GM12878 (cell line): Measurements from ENCODE around the gene LMO2. TPM values are rescaled to one million over a fixed set of nuclear protein-coding genes. Genes with fewer than 3 reads are reported as not detected.

Experiments
- ATAC-seq: fragments of 200-7000 bp; cut with Tn5 transposase; 3 replicates; pipeline ENCODE4 v1.9.1; 2020; ENCODE audit warnings: mild to moderate bottlenecking, moderate library complexity
- BruUV-seq: library from RNA; stranded (reverse); fragments of 400-500 nt; replicated peaks from 2 replicates; lab custom pipeline; 2021; lab: Mats Ljungman, UMichigan
- CTCF ChIA-PET: fragments of 300-600 bp; sonication (Branson Sonifier 250); formaldehyde crosslinking; extraction: SDS; loops from one replicate; lab custom pipeline; 2021; ENCODE audit warnings: inconsistent platforms; lab: Yijun Ruan, JAX
- POLR2A ChIA-PET: fragments of 350-600 bp; formaldehyde crosslinking; extraction: SDS; loops from one replicate; lab custom pipeline; 2021; ENCODE audit warnings: inconsistent platforms; lab: Charles Lee
- RAD21 ChIA-PET: fragments of 300-600 bp; sonication (Branson Sonifier 250); formaldehyde crosslinking; loops from one replicate; lab custom pipeline; 2023; ENCODE audit warnings: antibody characterized with exemption; ENCODE audit not compliant: unreplicated experiment; lab: Charles Lee
- SMC1A ChIA-PET: fragments of 300-600 bp; sonication (Branson Sonifier 250); formaldehyde crosslinking; loops from one replicate; lab custom pipeline; 2023; ENCODE audit not compliant: unreplicated experiment, uncharacterized antibody; lab: Charles Lee
- DNase-seq: peaks from one replicate; pipeline ENCODE4 v3.0.0-alpha.2; 2011; ENCODE audit warnings: low read depth, low spot score
- FAIRE-seq: peaks from 3 replicates; lab custom pipeline; 2011; peaks lifted over from hg19 to GRCh38; lab: Jason Lieb, UNC
- H2AFZ ChIP-seq: 2 replicates; pipeline ENCODE4 v1.6.0; 2011; ENCODE audit warnings: low read depth, low read length, control low read depth; ENCODE audit not compliant: control insufficient read depth
- H3K27ac ChIP-seq: 2 replicates; pipeline ENCODE4 v1.5.1; 2011; ENCODE audit warnings: control low read depth; ENCODE audit not compliant: control insufficient read depth, insufficient read depth
- H3K27me3 ChIP-seq, 2 experiments: replicated peaks in 1 of 2; 2 replicates each; pipeline versions ENCODE4 v1.6.0 to v1.6.1; 2011; ENCODE audit warnings: low read length in 1 of 2; ENCODE audit not compliant: control insufficient read depth in 2 of 2, insufficient read depth in 2 of 2
- H3K36me3 ChIP-seq, 2 experiments: 2 replicates each; pipeline ENCODE4 v1.5.1; 2011; ENCODE audit warnings: low read length in 1 of 2; ENCODE audit not compliant: control insufficient read depth in 2 of 2, insufficient read depth in 2 of 2
- H3K4me1 ChIP-seq: 2 replicates; pipeline ENCODE4 v1.6.1; 2011; ENCODE audit warnings: mild to moderate bottlenecking, low read length, moderate library complexity, mixed read lengths; ENCODE audit not compliant: control insufficient read depth, insufficient read depth
- H3K4me2 ChIP-seq: 2 replicates; pipeline ENCODE4 v1.6.0; 2011; ENCODE audit warnings: control low read depth; ENCODE audit not compliant: control insufficient read depth, insufficient read depth
- H3K4me3 ChIP-seq: fragments of 200-600 bp; sonication (generic); 2 replicates; pipeline ENCODE4 v1.5.1; 2016
- H3K79me2 ChIP-seq: 2 replicates; pipeline ENCODE4 v1.6.0; 2011; ENCODE audit warnings: low read length; ENCODE audit not compliant: control insufficient read depth, insufficient read depth
- H3K9ac ChIP-seq: 2 replicates; pipeline ENCODE4 v1.8.0; 2011; ENCODE audit warnings: low read length, control low read depth, mixed read lengths; ENCODE audit not compliant: control insufficient read depth, insufficient read depth
- H3K9me3 ChIP-seq: replicated peaks from 3 replicates; pipeline ENCODE4 v1.5.1; 2011; ENCODE audit warnings: mild to moderate bottlenecking, low read length; ENCODE audit not compliant: control insufficient read depth, insufficient read depth
- H4K20me1 ChIP-seq: 2 replicates; pipeline ENCODE4 v1.6.0; 2011; ENCODE audit not compliant: control insufficient read depth, insufficient read depth
- CUX1 ChIP-seq: IDR thresholded peaks from 2 replicates; pipeline ENCODE4 v1.6.1; 2012; ENCODE audit warnings: improper control_type of control experiment, low read depth, low read length; ENCODE audit not compliant: insufficient replicate concordance
- MAX ChIP-seq: IDR thresholded peaks from 2 replicates; pipeline ENCODE4 v1.6.1; 2012; ENCODE audit warnings: low read depth, low read length, improper control_type of control experiment
- SUZ12 ChIP-seq: fragments of 200-600 bp; sonication (generic); IDR thresholded peaks from one replicate; pipeline ENCODE4 v1.6.1; 2018; ENCODE audit warnings: antibody characterized with exemption, mild to moderate bottlenecking; ENCODE audit not compliant: unreplicated experiment
- TAF1 ChIP-seq: IDR thresholded peaks from 2 replicates; pipeline ENCODE4 v1.6.1; 2011; ENCODE audit warnings: mild to moderate bottlenecking, low read depth, low read length, borderline replicate concordance
- WGBS: methylation state at CpG from one replicate; pipeline ENCODE4 v1.1.6; 2016; ENCODE audit warnings: low lambda C conversion rate; ENCODE audit not compliant: insufficient replicate concordance, insufficient coverage; ENCODE audit errors: missing lambda C conversion rate; 5-methylcytosine and 5-hydroxymethylcytosine counted together
- in situ Hi-C: fragments of 300-500 bp; cut with MboI; formaldehyde crosslinking; loops from 9 replicates; pipeline ENCODE4 v1.14.3; 2018; ENCODE audit warnings: mixed read lengths
- intact Hi-C: fragments of 100-400 bp; cut with micrococcal nuclease; formaldehyde crosslinking; loops from one replicate; pipeline ENCODE4 v1.14.2; 2022; ENCODE audit not compliant: unreplicated experiment
- polyA plus RNA-seq, 11 experiments: library from polyadenylated mRNA; depleted of rRNA in 4 of 11; unstranded in 6 of 11; stranded (reverse) in 5 of 11; fragments of >200 nt; fragmentation: Nextera tagmentation in 4 of 11; fragmentation: Illumina TruSeq in 1 of 11; extraction: Ambion mirVana in 4 of 11; extraction: Trizol in 1 of 11; gene quantifications; 1 replicate in 1 of 11; 2 replicates in 10 of 11; pipeline versions ENCODE4 v1.2.1 to v1.2.3, GENCODE V29; 2011 to 2016; ENCODE audit warnings: inconsistent platforms in 2 of 11, missing spikeins in 2 of 11, low read depth in 1 of 11
- total RNA-seq, 4 experiments: library from RNA; depleted of rRNA in 3 of 4; stranded (reverse); fragments of >200 nt in 3 of 4; fragmentation: Illumina TruSeq in 1 of 4; extraction: Trizol in 1 of 4; gene quantifications; 2 replicates each; pipeline versions ENCODE4 v1.2.1 to v1.2.3, GENCODE V29; 2013 to 2021

Gene LMO2
- total and polyA plus RNA-seq, 10 of the 15 experiments (the other 5 are each of a cell fraction or from before 2014, with no cell fraction given), result 0.29 to 1.9 (median 1.1) TPM; not detected in 1

- no TSS peak for BruUV-seq
- Histone ChIP-seq H3K4me3 (no peak overlapping the region), H4K20me1 (no peaks in the 10 kb centered on the region), H3K4me2 (no peak overlapping the region), H3K79me2 (no peaks in the 10 kb centered on the region), H3K27me3 (no peaks in the 10 kb centered on the region), H3K4me1 (peaks cover 17% of the 10 kb centered on the region), H3K27ac (no peak overlapping the region), H2AFZ (no peak overlapping the region), H3K9ac (no peak overlapping the region), H3K9me3 (peaks cover 3% of the 10 kb centered on the region; the same call in 1 of the 3 replicates), H3K36me3 (no peaks in the 10 kb centered on the region)
- no peak for DNase-seq
- no peak for FAIRE-seq
- in situ Hi-C loops, result no loop called here
- SMC1A ChIA-PET, result interaction anchor here (0.7 to 1.5 kb wide), 8 partner anchors 9 to 61 kb away, joined by 3 to 8 read pairs (median 4); no protein-coding TSS in a partner anchor
- intact Hi-C loops, result loop anchor here (5.0 kb wide), 1 partner anchor 43 kb away; no protein-coding TSS in a partner anchor
- CTCF ChIA-PET, result interaction anchor here (0.6 to 1.6 kb wide), 6 partner anchors 14 to 78 kb away, joined by 3 to 4 read pairs (median 3); partner anchors contain the start of gene LMO2
- WGBS, result 97% methylated on average over 6 of the region's 6 CpGs
- POLR2A ChIA-PET, result interaction anchor here (0.6 to 1.4 kb wide), 2 partner anchors 14 to 39 kb away, joined by 4 read pairs; no protein-coding TSS in a partner anchor
- RAD21 ChIA-PET, result no interaction called here
- no peak for TF ChIP-seq SUZ12
- TF ChIP-seq TAF1, result no peak
- TF ChIP-seq CUX1, result no peak
- TF ChIP-seq MAX, result no peak
- no peak for ATAC-seq
Measured at GRCh38 chr11:33910296-33910957, 18.6 kb upstream of the LMO2 start.
